ENCODE measurements around the gene KCNH2.

The KCNH2 gene

DNA sequence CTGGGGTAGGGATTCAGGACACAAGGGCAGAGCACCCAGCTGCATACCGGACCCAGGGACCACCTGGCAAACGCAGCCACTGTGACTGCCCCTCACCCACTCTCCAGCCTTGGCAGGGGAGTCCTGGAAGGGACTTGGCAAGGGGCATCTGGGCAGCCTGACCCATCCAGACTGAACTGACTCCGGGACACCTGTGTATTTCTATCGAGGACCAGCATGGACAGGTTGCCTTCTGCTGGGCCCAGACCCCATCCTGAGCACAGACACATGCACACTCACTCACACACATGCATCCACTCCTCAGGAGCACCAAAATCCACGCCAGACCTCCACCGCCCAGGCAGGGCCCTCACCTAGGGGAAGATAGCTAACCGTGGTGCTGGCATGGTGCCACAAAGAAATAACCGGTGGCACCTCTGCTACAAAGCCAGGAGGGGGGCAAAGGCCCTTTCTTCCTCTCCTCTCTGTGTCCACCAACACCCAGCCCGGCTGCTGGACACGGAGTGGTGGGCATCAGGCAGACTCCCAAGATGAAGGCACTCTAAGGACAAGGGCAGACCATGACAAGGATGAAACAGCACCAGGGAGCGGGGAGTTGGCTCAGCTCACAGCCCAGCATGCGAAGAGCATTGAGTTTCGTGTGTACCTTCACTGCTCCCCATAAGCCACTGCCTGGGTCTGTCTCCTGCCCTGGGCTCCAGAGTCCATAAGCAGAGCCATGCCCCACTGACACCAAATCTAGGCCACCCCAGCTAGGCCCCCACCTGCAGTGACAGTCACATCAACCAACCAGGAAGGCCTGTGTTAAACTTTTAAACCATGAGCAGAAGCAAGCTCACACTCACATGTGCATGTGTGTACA is 35.3 kb downstream of the KCNH2 start:
- ATAC-seq (ENCODE audit: low read depth) (no peak), DNase-seq (ENCODE audit: low spot score in 2 of 2) (no peak)
- Mint-ChIP-seq H3K27ac (no peak overlapping the region), H3K4me1 (peaks cover 22% of the 10 kb centered on the region), H3K36me3 (peaks cover 2% of the 10 kb centered on the region), H3K9me3 (no peaks in the 10 kb centered on the region), H3K4me3 (no peak overlapping the region), H3K27me3 (peaks cover 7% of the 10 kb centered on the region)

DNA sequence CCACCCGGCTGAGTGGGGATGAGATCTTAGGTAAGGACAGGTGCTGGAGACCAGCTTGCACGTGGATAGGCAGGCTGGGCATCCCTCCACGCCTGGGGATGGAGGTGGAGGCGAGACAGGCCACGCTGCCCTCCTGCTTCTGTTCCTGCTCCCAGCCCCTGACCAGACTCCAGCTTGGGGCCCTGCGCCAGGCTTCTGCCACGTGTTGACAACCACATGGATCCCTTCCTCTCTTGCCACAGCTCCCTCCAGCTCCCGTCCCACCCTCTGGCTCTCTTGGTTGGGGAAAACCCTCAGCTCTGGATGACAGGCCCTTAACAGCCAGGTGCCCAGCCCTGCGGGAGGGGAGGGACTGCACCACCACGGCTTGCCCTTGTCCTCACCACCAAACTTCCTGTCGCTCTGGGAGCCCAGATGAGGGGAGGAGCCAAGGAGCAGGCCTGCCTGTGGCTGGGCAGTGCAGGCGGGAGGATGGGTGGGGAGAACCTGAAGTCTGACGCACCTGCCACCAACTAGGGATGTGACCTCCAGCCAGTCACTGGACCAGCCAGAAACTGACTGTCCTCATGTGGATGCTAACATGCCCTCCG is 36.0 kb downstream of the KCNH2 start:
- Mint-ChIP-seq H3K27me3 (peaks cover 7% of the 10 kb centered on the region), H3K4me1 (peaks cover 24% of the 10 kb centered on the region), H3K27ac (no peak overlapping the region), H3K4me3 (no peak overlapping the region), H3K9me3 (no peaks in the 10 kb centered on the region), H3K36me3 (peaks cover 2% of the 10 kb centered on the region)
- DNase-seq (ENCODE audit: low spot score in 2 of 2) = no peak
- peak; percentile 72 for ATAC-seq (ENCODE audit: low read depth)

DNA sequence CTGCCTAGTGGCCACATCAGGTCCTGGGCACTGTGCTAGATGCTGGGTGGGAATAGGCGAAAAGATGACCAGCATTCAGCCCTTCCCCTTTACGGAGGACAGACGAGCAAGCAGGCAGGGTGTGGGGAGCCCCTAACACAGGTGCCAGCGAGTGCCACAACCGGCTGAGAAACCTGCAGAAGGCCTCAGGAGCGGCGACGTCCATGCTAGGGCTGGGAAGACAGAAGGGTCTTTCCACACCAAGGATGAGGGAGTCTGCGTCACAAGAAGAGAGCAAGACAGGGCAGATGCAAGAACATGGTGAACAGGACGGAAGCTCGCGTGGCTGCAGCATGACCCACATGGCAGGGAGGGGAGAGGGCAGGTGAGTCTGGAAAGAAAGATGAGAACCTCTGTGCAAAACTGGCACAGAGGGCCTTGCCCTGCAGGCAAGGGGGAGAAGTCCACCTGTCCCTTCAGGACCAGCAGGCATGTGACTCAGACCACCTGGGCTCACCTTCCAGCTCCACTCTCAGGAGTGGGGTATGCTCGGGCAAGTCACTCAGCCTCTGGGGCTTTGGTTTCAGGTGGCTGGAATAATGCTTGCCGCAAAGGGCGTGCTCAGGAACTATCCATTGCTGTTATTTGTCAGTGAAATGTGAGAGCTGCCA is 36.6 kb downstream of the KCNH2 start:
- Mint-ChIP-seq H3K4me1 (peaks cover 22% of the 10 kb centered on the region), H3K36me3 (peaks cover under 1% of the 10 kb centered on the region), H3K27me3 (peaks cover 5% of the 10 kb centered on the region), H3K4me3 (no peak overlapping the region), H3K9me3 (no peaks in the 10 kb centered on the region), H3K27ac (no peak overlapping the region)
- DNase-seq (ENCODE audit: low spot score in 2 of 2) = no peak
- no peak for ATAC-seq (ENCODE audit: low read depth)

GRCh38 chr7:150940431-150941102 is 37.6 kb downstream of the KCNH2 start:
- Mint-ChIP-seq H3K4me3 (no peak overlapping the region), H3K27me3 (peaks cover 9% of the 10 kb centered on the region), H3K36me3 (no peaks in the 10 kb centered on the region), H3K9me3 (no peaks in the 10 kb centered on the region), H3K27ac (no peak overlapping the region), H3K4me1 (peaks cover 21% of the 10 kb centered on the region)
- DNase-seq (ENCODE audit: low spot score in 2 of 2) (no peak), ATAC-seq (ENCODE audit: low read depth) (no peak)

DNA sequence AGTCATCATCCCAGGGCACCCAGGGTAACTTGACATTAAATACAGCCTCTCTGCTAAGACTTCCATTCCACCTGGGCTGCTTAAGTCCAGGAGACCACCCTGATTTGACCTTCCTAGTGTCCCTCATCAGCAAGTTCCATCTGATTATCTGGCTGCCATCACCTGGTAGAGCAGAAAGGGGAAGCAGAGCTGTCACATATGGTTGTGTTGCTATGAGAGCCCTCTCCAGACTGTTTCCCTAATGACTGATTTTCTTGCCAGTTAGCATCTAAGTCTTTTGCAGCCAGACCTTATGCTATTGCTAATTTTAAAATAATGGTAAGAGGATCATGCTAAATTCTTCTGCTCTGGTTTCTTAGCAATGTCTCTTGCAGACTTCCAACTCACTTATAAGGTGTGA is 38.7 kb downstream of the KCNH2 start:
- no peaks in the 10 kb centered on the region for H3K36me3 Mint-ChIP-seq
- no peak overlapping the region for H3K27ac Mint-ChIP-seq
- H3K4me1 Mint-ChIP-seq = peaks cover 18% of the 10 kb centered on the region
- H3K27me3 Mint-ChIP-seq = peaks cover 11% of the 10 kb centered on the region
- no peak overlapping the region for H3K4me3 Mint-ChIP-seq
- no peaks in the 10 kb centered on the region for H3K9me3 Mint-ChIP-seq
- ATAC-seq (ENCODE audit: low read depth) (peak; percentile 54), DNase-seq (ENCODE audit: low spot score in 2 of 2) (no peak)

DNA sequence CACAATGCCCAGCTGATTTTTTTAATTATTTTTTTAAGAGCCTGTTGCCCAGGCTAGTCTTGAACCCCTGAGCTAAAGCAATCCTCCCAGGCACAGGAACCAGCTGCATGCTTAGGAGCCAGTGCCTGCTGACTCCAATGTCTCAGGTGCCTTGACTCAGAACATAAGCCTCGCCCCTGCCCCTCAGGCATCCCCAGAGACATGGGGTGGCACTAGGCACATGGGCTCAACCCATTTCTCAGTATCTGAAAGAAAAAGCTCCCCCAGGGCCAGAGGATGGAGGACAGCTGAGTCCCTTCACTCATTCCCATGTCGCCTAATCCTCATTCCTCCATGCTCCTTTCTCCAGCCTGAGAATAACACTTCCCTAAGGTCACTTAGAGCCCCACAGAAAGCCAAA is 39.1 kb downstream of the KCNH2 start:
- DNase-seq (ENCODE audit: low spot score in 2 of 2) (no peak), ATAC-seq (ENCODE audit: low read depth) (no peak)
- Mint-ChIP-seq H3K36me3 (no peaks in the 10 kb centered on the region), H3K27me3 (peaks cover 11% of the 10 kb centered on the region), H3K4me1 (peaks cover 18% of the 10 kb centered on the region), H3K4me3 (no peak overlapping the region), H3K27ac (no peak overlapping the region), H3K9me3 (no peaks in the 10 kb centered on the region)

DNA sequence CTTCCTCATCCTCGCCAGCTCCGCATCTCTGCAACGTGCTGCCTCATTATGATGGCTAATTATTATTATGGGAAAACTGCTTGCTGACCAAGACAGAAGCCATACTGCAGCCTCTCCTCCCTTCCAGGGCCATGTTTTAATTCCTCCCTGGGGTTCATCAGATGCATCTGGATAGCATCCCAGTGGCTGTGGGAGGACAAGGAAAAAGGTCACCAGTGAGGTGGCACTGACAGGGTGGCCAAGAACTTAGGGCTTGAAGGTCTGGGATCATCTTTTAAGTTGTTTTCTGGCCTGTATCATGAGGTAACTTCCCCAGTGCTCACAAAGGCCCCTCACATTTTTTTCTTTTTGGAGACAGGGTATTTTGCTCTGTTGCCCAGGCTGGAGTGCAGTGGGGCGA is 39.6 kb downstream of the KCNH2 start:
- DNase-seq (ENCODE audit: low spot score in 2 of 2) = no peak
- Mint-ChIP-seq H3K4me3 (no peak overlapping the region), H3K36me3 (no peaks in the 10 kb centered on the region), H3K27me3 (peaks cover 11% of the 10 kb centered on the region), H3K9me3 (no peaks in the 10 kb centered on the region), H3K27ac (no peak overlapping the region), H3K4me1 (peaks cover 18% of the 10 kb centered on the region)
- ATAC-seq (ENCODE audit: low read depth) = no peak

DNA sequence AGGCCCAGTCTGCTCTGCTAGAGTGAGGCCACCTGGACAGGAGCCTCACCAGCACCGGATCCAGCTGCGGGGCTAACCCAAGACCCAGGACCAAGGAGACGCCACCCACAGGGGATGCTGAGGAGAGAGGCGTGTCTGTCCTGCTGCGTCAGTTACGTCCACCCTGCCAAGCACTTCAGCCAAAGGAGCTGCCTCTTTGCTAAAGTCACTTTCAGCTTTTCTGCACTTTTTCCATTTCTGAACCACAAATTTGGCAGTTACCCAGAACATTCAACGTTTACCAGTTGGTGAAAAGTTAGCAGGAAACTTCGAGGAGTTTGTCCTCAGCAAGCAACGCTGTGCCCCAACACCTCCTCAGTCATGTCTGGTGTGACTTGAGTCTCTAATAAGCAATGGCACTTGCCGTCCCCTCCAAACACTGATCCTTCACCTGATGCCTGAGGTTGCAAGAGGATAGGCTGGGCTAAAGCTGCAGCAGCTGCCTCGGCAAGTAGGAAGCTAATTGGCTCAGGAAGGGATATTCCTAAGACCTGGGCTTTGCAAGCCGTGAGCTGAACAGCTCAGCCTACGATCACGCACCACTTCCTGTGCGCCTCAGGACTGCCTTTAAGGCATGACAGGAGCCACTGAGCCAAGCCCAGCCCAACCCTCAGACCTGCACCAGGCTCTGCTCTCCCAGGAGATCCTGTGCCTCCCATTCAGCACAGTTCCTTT is 40.1 kb downstream of the KCNH2 start:
- H3K9me3 Mint-ChIP-seq = no peaks in the 10 kb centered on the region
- no peak for ATAC-seq (ENCODE audit: low read depth)
- no peaks in the 10 kb centered on the region for H3K36me3 Mint-ChIP-seq
- peak overlapping the region; percentile 29 for H3K4me3 Mint-ChIP-seq
- no peak overlapping the region for H3K27ac Mint-ChIP-seq
- peaks cover 18% of the 10 kb centered on the region for H3K4me1 Mint-ChIP-seq
- peaks cover 12% of the 10 kb centered on the region for H3K27me3 Mint-ChIP-seq
- no peak for DNase-seq (ENCODE audit: low spot score in 2 of 2)

- Mint-ChIP-seq H3K4me3 (no peak overlapping the region), H3K27me3 (peaks cover 13% of the 10 kb centered on the region), H3K4me1 (peaks cover 11% of the 10 kb centered on the region), H3K27ac (no peak overlapping the region), H3K36me3 (no peaks in the 10 kb centered on the region), H3K9me3 (no peaks in the 10 kb centered on the region)
- ATAC-seq (ENCODE audit: low read depth) (no peak), DNase-seq (ENCODE audit: low spot score in 2 of 2) (no peak)
Observed at GRCh38 chr7:150936018-150936417, 42.1 kb downstream of the KCNH2 start.

- ATAC-seq (ENCODE audit: low read depth) (no peak), DNase-seq (ENCODE audit: low spot score in 2 of 2) (no peak)
- Mint-ChIP-seq H3K36me3 (no peaks in the 10 kb centered on the region), H3K4me3 (no peak overlapping the region), H3K27me3 (peaks cover 13% of the 10 kb centered on the region), H3K27ac (no peak overlapping the region), H3K9me3 (no peaks in the 10 kb centered on the region), H3K4me1 (peaks cover 11% of the 10 kb centered on the region)
Observed at GRCh38 chr7:150935149-150935548, 43.0 kb downstream of the KCNH2 start.

DNA sequence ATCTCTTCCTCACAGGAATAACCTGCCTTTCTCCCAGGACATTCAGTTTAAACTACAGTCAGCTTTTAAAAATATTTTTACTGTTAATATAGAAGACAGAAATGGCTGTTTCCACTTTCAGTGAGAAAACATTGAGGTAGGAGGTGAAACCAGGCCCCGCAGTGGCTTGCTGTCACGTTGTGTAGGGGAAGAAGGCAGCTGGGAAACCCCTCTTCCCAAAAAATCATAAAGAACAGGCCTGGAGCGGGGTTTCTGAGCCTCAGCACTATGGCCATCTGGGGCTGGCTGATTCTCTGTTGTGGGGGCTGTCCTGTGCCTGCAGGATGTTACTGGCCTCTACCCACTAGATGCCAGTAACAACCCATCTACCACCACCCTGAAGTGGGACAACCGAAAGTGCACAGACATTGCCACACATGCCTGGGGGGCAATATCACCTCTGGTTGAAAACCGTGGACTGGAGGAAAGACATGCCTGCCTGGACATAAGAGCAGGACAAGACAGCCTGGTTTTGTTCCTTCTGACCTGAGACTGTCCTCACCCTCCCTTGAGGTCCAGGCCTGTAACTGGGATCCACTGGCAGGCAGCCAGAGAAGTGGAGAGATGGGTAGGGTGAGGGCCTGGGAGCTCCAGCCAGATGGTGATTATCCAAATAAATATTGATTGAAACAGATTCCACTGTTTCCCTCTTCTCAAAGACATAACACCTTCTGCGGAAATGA is 43.9 kb downstream of the KCNH2 start:
- no peak for DNase-seq (ENCODE audit: low spot score in 2 of 2)
- H3K36me3 Mint-ChIP-seq = no peaks in the 10 kb centered on the region
- no peaks in the 10 kb centered on the region for H3K9me3 Mint-ChIP-seq
- no peak for ATAC-seq (ENCODE audit: low read depth)
- H3K4me1 Mint-ChIP-seq = peaks cover 8% of the 10 kb centered on the region
- H3K27ac Mint-ChIP-seq = no peak overlapping the region
- H3K4me3 Mint-ChIP-seq = no peak overlapping the region
- peaks cover 12% of the 10 kb centered on the region for H3K27me3 Mint-ChIP-seq

DNA sequence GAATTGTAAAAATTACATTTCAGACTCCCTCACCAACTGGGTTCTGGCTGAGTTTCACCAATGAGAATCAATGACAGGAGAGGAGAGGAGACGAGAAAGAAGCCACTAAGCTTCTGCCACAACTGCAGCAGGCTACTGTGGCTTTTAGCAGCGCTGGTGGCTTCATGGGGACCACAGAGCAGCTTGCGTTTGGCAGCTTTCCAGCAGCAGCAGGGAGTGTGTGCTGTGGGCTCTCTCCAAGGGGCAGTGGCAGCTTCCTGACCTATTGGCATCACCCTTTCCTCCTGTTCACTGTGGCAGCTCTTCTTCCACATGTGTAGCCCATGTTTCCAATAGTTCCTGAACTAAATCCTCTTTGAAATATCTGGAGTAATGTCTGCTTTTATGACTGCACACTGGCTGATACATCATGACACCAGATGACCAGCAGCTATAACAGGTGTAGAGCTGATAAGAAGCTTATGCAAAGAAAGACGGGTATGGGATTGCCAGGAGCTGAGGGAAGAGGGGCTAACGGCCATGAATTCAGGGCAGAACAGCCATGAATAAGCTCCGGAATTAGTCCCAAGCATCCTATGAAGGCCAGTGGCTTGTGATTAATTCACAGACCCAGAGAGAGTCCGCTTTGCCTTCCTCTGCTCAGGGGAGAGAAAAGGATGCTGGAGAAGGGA is 46.8 kb downstream of the KCNH2 start:
- no peak overlapping the region for H3K4me3 Mint-ChIP-seq

DNA sequence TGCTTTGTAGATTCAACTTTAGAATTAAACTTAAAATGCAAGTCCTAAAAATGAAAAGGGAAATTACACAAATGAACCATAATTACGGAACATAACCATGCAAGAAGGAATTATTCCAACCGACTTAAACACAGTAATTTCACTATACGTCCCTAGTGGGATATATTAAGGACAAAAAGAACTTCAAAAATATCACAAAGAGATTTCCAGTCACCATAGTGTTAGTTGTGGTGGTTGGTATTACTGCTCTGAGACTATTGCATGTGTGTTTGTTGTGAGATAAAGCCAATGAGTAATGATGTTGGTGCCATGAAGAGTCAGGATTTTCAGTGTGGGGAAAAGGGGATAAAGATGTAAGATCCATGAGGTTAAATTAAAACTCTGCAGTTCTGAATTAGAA is 49.6 kb downstream of the KCNH2 start:
- no peak overlapping the region for H3K4me3 Mint-ChIP-seq
- H3K4me1 Mint-ChIP-seq = peaks cover 3% of the 10 kb centered on the region
- no peaks in the 10 kb centered on the region for H3K9me3 Mint-ChIP-seq
- ATAC-seq (ENCODE audit: low read depth) (no peak), DNase-seq (ENCODE audit: low spot score in 2 of 2) (no peak)
- no peak overlapping the region for H3K27ac Mint-ChIP-seq
- peaks cover 2% of the 10 kb centered on the region for H3K36me3 Mint-ChIP-seq
- peaks cover 21% of the 10 kb centered on the region for H3K27me3 Mint-ChIP-seq

More for the DNA sequence above, 46.8 kb downstream of the KCNH2 start:
- H3K27me3 Mint-ChIP-seq = peaks cover 16% of the 10 kb centered on the region
- H3K9me3 Mint-ChIP-seq = no peaks in the 10 kb centered on the region
- no peaks in the 10 kb centered on the region for H3K36me3 Mint-ChIP-seq
- no peaks in the 10 kb centered on the region for H3K4me1 Mint-ChIP-seq
- H3K27ac Mint-ChIP-seq = no peak overlapping the region
- ATAC-seq (ENCODE audit: low read depth) (no peak), DNase-seq (ENCODE audit: low spot score in 2 of 2) (no peak)
